ENCODE data around the gene NIPA2. TPM values are rescaled to one million over a fixed set of nuclear protein-coding genes. Genes with fewer than 3 reads are reported as not detected.
"Not testable (repeated sequence)": the region's sequence is repeated elsewhere in the genome, so short reads cannot be mapped to it uniquely, and the experiment has no call there.

NIPA2 gene
- total RNA-seq, 4 donors from 2014 or later = 50.3 to 67.2 (median 56.4) TPM

GRCh38 chr15:22796079-22796478 is 42.4 kb upstream of the NIPA2 start:
- TF ChIP-seq POLR2A (IDR thresholded peaks at IDR 0.05) (no peak), CTCF (IDR thresholded peaks at IDR 0.05) (no peak)
- no peak for DNase-seq
- Histone ChIP-seq H3K27ac (no peak overlapping the region), H3K36me3 (no peaks in the 10 kb centered on the region), H3K4me1 (peaks cover 0 to 2% of the 10 kb centered on the region in 2 donors), H3K9me3 (no peaks in the 10 kb centered on the region), H3K27me3 (no peaks in the 10 kb centered on the region), H3K4me3 (replicated peaks in 1 of 3) (no peak overlapping the region)
- intact Hi-C loops (cut with DNase I) = no loop called here

DNA sequence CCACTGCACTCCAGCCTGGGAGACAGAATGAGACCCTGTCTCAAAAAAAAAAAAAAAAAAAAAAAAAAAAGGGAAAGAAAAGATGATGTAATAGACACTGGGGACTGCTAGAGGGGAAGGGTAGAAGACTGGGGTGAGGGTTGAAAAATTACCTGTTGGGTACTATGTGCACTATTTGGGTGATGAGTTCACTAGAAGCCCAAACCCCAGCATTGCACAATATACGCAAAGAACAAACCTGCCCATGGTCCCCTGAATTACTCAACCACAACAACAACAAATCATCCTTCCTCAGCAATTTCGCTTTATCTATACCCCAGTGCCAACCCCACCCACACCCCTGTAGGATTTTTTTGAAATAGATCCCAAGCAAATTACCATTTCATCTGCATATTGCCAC is 38.6 kb upstream of the NIPA2 start:
- Histone ChIP-seq H3K4me3 (replicated peaks in 1 of 3) (no peak overlapping the region), H3K9me3 (no peaks in the 10 kb centered on the region), H3K27me3 (no peaks in the 10 kb centered on the region), H3K36me3 (no peaks in the 10 kb centered on the region), H3K4me1 (peaks cover 0 to 9% of the 10 kb centered on the region in 2 donors), H3K27ac (no peak overlapping the region)
- DNase-seq = no peak
- TF ChIP-seq CTCF (IDR thresholded peaks at IDR 0.05) = no peak
- TF ChIP-seq POLR2A (IDR thresholded peaks at IDR 0.05) = no peak
- intact Hi-C loops (cut with DNase I) = no loop called here
- WGBS, 2 donors = 86 to 94% methylated on average over 2 of the region's 2 CpGs

DNA sequence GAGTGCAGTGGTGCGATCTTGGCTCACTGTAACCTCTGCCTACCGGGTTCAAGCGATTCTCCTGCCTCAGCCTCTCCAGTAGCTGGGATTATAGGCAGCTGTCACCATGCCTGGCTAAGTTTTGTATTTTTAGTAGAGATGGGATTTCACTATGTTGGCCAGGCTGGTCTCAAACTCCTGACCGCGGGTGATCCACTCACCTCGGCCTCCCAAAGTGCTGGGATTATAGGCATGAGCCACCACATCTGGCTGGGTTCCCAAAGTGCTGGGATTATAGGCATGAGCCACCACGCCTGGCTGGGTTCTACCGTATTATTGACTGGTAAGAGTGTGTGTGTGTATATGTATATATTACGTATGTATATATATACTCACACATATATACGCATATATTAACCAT is 35.5 kb upstream of the NIPA2 start:
- H3K27me3 ChIP-seq; H3K27ac ChIP-seq; H3K4me3 ChIP-seq (replicated peaks in 1 of 3); intact Hi-C loops (cut with DNase I); DNase-seq; H3K36me3 ChIP-seq; H3K9me3 ChIP-seq: not testable (repeated sequence)
- WGBS, 2 donors = 83 to 93% methylated on average over 10 of the region's 10 CpGs
- peaks cover 0 to 22% of the 10 kb centered on the region in 2 donors for H3K4me1 ChIP-seq

- no peak for DNase-seq
- H3K27me3 ChIP-seq = no peaks in the 10 kb centered on the region
- H3K4me1 ChIP-seq = peaks cover 0 to 25% of the 10 kb centered on the region in 2 donors
- WGBS, 2 donors = 95 to 98% methylated on average over 11 of the region's 11 CpGs
- H3K36me3 ChIP-seq = no peaks in the 10 kb centered on the region
- no peak overlapping the region for H3K27ac ChIP-seq
- no peaks in the 10 kb centered on the region for H3K9me3 ChIP-seq
- no peak overlapping the region for H3K4me3 ChIP-seq (replicated peaks in 1 of 3)
- TF ChIP-seq POLR2A (IDR thresholded peaks at IDR 0.05) (no peak), CTCF (IDR thresholded peaks at IDR 0.05) (no peak)
- intact Hi-C loops (cut with DNase I) = no loop called here
Measured at GRCh38 chr15:22806156-22806555, 32.3 kb upstream of the NIPA2 start.

DNA sequence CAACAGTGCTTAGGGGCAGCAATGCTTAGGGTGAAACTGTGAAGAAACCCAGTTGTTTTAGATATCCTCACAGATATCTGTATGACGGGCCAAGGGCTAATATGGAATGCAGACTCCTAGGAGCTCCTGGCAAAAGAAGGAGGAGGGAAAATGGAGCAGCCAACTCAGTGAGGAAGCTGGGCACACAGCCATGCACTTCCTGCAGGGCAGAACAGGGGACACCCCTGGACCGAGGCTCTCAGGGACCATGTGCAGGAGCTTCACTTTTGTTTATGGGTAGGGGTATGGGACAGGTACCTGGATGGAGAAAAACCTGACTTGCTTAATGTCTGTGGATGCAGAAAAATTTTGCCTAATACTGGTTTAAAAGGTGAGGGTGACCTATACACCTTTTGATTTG is 31.8 kb upstream of the NIPA2 start:
- Histone ChIP-seq H3K36me3 (no peaks in the 10 kb centered on the region), H3K4me3 (replicated peaks in 1 of 3) (no peak overlapping the region), H3K27me3 (no peaks in the 10 kb centered on the region), H3K4me1 (peaks cover 0 to 25% of the 10 kb centered on the region in 2 donors), H3K9me3 (no peaks in the 10 kb centered on the region), H3K27ac (no peak overlapping the region)
- DNase-seq = peak; percentile 15 to 29
- TF ChIP-seq CTCF (IDR thresholded peaks at IDR 0.05) = no peak
- no peak for TF ChIP-seq POLR2A (IDR thresholded peaks at IDR 0.05)
- 49 to 58% methylated on average over 2 of the region's 2 CpGs for WGBS, 2 donors
- intact Hi-C loops (cut with DNase I) = no loop called here

GRCh38 chr15:22807831-22808230 is 30.6 kb upstream of the NIPA2 start:
- H3K27ac ChIP-seq; intact Hi-C loops (cut with DNase I); H3K4me3 ChIP-seq (replicated peaks in 1 of 3); DNase-seq; H3K9me3 ChIP-seq; H3K36me3 ChIP-seq; H3K27me3 ChIP-seq: not testable (repeated sequence)
- 94 to 97% methylated on average over 9 of the region's 9 CpGs for WGBS, 2 donors
- H3K4me1 ChIP-seq = peaks cover 0 to 18% of the 10 kb centered on the region in 2 donors

Data from thyroid gland (tissue), 4 donors.